Lower leg skin (tissue), 3 donors: ENCODE results near the gene HOXD11.

ENCODE experiments used
- POLR2A ChIP-seq, 2 donors: fragments of 450-650 bp; IDR thresholded peaks; one replicate each; pipeline ENCODE4 v1.6.1; 2016 to 2017; ENCODE audit warnings: antibody characterized with exemption in 2 of 2, mild to moderate bottlenecking in 1 of 2, moderate library complexity in 1 of 2
- TF ChIP-seq, protein P1 (sequence below), 3 donors: fragments of 450-650 bp; IDR thresholded peaks; one replicate each; pipeline ENCODE4 v1.5.1; 2016; ENCODE audit warnings: antibody characterized with exemption in 3 of 3, mild to moderate bottlenecking in 3 of 3, moderate library complexity in 2 of 3

- TF ChIP-seq, protein P1, sequence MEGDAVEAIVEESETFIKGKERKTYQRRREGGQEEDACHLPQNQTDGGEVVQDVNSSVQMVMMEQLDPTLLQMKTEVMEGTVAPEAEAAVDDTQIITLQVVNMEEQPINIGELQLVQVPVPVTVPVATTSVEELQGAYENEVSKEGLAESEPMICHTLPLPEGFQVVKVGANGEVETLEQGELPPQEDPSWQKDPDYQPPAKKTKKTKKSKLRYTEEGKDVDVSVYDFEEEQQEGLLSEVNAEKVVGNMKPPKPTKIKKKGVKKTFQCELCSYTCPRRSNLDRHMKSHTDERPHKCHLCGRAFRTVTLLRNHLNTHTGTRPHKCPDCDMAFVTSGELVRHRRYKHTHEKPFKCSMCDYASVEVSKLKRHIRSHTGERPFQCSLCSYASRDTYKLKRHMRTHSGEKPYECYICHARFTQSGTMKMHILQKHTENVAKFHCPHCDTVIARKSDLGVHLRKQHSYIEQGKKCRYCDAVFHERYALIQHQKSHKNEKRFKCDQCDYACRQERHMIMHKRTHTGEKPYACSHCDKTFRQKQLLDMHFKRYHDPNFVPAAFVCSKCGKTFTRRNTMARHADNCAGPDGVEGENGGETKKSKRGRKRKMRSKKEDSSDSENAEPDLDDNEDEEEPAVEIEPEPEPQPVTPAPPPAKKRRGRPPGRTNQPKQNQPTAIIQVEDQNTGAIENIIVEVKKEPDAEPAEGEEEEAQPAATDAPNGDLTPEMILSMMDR (IDR thresholded peaks at IDR 0.05) = no peak
- no peak for TF ChIP-seq POLR2A (IDR thresholded peaks at IDR 0.05)
Observed at GRCh38 chr2:176094349-176094748, 12.7 kb upstream of the HOXD11 start.
